ENCODE data around the gene KCNIP4.

KCNIP4 gene

GRCh38 chr4:20723463-20723862 lies 1225.1 kb downstream of the KCNIP4 start:
- TF ChIP-seq, protein P1, sequence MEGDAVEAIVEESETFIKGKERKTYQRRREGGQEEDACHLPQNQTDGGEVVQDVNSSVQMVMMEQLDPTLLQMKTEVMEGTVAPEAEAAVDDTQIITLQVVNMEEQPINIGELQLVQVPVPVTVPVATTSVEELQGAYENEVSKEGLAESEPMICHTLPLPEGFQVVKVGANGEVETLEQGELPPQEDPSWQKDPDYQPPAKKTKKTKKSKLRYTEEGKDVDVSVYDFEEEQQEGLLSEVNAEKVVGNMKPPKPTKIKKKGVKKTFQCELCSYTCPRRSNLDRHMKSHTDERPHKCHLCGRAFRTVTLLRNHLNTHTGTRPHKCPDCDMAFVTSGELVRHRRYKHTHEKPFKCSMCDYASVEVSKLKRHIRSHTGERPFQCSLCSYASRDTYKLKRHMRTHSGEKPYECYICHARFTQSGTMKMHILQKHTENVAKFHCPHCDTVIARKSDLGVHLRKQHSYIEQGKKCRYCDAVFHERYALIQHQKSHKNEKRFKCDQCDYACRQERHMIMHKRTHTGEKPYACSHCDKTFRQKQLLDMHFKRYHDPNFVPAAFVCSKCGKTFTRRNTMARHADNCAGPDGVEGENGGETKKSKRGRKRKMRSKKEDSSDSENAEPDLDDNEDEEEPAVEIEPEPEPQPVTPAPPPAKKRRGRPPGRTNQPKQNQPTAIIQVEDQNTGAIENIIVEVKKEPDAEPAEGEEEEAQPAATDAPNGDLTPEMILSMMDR (IDR thresholded peaks at IDR 0.05), result no peak

GRCh38 chr4:20723019-20723418 lies 1225.6 kb downstream of the KCNIP4 start:
- TF ChIP-seq, protein P1 (IDR thresholded peaks at IDR 0.05), result no peak

GRCh38 chr4:20711335-20711734 lies 1237.2 kb downstream of the KCNIP4 start:
- TF ChIP-seq, protein P1 (IDR thresholded peaks at IDR 0.05), result no peak

DNA sequence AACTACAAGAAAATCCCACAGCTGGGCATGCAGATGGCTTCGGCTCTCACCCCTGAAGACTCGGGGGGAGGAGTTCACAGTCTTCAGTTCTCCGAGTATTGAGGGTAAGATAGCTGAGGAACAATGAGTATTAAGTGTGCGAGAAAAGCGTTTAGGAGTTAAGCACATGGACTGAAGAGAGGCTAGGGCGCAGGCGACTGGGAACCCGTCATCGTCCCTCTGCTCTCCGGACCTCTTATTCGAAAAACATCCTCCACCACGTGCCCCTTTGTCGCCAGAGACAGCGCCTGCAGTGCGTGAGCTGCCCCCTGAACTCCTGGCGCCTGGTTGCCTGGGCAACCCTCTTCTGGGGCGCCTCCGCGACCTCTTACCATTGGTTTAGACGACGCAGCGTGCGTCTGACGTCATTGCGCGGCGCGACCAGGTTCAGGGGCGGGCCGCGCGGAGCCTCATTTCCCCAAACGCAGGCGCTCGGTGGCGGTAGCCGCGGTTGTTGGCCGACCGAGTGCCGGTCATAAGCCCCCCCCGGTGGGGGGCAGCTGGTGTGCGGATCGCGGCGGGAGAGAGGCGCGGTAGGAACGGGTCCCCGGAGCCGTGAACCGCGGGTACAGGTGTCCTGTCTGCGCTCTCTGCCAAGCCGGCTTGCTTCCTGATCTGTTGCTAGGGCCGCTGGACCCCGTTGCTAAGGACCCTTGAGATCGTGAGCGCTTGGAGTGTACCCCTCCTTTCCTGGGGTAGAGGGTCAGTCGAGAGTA lies 1248.4 kb downstream of the KCNIP4 start, which contains the start of gene PACRGL:
Gene PACRGL (plus strand): TSS at position 452 of the 755 bp plus-strand sequence. CDS start 4,024 bp downstream, outside the sequence.
- TF ChIP-seq, protein P1 (IDR thresholded peaks at IDR 0.05), result no peak

DNA sequence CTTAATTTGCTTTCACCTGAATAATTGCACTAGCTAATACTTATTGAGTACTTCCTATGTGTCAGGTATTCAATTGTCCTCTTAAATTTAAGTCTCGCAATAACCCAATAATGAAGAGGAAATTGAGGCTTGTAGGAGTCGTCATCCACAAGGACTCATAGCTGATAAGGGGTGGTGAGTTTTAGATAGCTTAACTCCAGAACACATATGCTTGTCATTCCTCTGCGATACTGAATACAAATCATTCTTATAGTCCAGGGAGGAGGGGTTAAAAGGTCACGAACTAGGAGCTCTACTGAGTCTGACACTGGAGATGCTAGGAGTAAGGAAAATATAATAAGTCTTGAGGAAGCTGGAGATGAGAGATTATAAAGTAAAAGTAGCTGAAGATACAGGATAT lies 1249.8 kb downstream of the KCNIP4 start:
- TF ChIP-seq, protein P1 (IDR thresholded peaks at IDR 0.05), result no peak

GRCh38 chr4:20698382-20698781 lies 1250.2 kb downstream of the KCNIP4 start:
- TF ChIP-seq, protein P1 (IDR thresholded peaks at IDR 0.05), result no peak

DNA sequence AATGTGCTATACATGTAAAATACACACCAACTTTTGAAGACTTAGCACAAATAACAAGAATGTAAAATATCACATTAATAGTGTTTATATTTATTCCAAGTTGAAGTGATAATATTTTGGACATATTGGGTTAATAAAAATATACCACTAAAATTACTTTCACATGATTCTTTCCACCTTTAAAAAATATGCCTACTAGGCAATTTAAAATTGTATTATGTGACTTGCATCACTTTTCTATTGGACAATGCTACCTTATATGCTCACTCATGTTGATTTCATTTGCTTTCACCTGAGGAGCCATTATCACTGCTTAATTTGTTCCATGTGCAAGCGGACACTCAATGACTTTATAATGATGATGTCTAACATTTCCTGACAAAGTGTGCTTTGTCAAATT lies 1251.8 kb downstream of the KCNIP4 start:
- TF ChIP-seq, protein P1 (IDR thresholded peaks at IDR 0.05), result no peak
